NOMO-1 treated with dmso at 0.1 percent for 144 hours (cell line): Measurements from ENCODE around the gene VAC14.
"Not testable (repeated sequence)": the region's sequence is repeated elsewhere in the genome, so short reads cannot be mapped to it uniquely, and the experiment has no call there.

Experiments
- DNase-seq: peaks from one replicate; lab custom pipeline; 2025; ENCODE audit not compliant: unreplicated experiment; lab: John Stamatoyannopoulos, UW

The VAC14 gene

DNA sequence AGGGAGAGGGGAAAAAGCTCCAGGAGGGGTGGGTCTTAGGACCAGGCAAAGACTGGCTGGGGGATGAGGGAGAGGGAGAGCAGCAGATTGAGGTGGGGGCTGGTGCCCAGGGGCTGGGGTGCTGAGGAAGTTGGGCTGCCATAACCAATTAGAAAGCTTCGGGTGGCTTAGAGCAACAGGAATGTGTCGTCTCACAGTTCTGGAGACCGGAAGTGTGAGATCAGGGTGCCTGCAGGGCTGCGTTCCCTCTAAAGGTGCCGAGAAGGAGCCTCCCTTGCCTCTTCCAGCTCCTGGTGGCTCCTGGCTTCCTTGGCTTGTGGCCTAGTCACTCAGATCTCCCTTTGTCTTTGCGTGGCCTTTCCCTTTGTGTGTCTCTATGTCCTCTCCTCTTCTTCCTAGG lies 152.4 kb downstream of the VAC14 start:
- no peak for DNase-seq

DNA sequence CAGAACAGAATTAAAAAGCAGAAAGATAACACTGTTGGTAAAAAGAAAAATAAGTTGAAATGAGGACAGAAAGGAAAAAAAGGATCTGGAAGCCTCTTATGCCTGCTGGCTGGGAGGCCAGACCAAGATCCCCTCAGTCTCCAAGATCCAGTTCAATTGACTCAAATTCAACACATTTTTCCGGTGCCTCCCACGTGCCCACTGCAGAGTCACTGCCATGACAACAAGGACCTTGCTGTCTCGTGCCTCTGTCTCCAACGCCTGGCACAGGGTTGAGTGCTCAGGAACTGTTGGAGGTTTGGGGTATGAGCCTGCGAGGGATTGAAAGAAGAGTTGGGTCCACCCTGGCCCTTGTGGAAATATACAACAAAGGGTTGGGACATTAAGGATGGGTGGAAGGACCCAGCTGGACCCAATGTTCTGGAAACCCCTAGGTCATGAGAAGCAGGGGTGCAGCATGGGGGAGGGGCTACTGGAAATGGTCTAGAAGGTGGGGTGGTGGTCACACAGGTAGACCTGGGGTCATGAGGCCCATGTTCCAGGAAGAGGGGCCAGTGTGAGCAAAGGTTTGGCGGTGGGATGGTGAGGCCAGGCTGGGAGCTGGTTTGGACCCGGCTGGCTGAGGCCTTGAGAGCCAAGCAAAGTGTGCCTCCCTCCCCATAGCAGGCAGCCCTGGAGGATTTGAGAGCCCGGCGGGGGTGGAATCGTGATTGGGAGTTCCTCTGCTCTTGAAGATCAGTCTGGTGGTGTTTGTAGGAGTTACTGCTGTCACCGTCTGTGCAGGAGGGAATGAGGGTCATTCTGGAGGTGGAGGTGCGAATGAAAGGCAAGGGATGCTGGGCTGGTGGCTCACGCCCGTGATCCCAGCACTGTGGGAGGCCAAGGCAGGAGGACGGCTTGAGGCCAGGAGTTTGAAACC lies 153.3 kb downstream of the VAC14 start:
- no peak for DNase-seq

DNA sequence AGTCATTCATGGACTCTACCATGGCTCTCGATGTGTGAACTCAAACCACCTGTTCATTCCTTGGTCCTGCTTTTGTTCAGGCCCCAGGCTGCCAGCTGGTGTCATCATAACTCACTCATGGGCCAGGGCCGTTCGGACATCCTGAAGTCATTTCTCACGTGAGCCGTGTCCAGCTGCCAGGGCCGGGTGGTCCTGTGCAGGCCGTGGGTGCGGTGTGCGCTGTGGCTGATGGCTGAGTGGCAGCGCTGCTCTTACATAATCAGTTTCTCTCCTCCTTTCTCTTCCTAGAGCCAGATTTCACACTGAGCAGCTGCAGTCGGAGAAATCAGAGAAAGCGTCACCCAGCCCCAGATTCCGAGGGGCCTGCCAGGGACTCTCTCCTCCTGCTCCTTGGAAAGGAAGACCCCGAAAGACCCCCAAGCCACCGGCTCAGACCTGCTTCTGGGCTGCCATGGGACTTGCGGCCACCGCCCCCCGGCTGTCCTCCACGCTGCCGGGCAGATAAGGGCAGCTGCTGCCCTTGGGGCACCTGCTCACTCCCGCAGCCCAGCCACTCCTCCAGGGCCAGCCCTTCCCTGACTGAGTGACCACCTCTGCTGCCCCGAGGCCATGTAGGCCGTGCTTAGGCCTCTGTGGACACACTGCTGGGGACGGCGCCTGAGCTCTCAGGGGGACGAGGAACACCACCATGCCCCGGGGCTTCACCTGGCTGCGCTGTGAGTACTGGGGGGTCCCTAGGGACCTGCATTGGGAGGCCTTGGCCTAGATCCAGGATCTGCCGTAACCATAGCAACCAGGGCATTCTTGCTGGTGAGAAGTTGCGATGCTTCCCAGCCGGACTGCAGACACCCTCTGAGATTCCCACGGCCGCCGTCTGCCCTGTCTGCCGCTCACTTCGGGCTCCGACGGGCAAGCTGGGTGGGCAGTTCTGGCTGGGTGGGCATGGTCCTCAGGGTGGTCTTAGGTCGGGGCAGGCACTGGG lies 154.4 kb downstream of the VAC14 start, which contains the start of gene IL34:
Gene IL34, plus strand, starts transcription at position 300 of the 982 bp plus-strand sequence. Its CDS starts 389 bp downstream, at position 689.
- DNase-seq = no peak

DNA sequence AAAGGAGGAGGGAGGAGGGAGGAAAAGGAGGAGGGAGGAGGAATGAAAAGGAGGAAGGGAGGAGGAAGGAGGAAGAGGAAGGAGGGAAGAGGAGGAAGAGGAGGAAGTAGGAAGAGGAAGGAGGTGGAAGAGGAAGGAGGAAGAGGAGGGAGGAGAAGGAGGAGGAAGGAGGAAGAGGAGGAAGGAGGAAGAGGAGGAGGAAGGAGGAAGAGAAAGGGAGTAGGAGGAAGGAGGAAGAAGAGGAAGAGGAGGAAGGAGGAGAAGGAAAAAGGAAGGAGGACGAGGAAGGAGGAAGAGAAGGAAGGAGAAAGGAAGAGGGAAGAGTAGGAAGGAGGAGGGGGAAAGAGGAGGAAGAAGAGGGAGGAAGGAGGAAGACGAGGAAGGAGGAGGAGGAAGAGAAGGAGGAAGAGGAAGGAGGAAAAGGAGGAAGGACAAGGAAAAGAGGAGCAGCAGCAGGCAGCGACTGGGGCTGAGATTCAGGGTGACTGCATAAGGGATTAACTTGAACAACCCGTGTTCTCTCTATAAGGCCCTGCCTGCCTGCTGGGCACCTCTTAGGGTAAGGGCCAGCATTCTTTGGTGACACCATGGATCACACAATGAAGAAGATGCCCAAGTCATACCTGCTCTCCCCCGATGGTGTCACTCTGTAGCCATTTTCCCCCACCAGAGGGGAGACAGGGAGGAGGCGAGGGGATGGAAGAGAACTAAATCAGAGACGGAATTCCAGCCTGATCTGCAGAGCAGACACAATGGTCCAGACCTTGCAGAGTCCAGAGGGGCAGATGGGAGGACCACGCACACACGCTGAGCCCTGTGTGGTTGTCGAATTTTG lies 156.0 kb downstream of the VAC14 start:
- no peak for DNase-seq

DNA sequence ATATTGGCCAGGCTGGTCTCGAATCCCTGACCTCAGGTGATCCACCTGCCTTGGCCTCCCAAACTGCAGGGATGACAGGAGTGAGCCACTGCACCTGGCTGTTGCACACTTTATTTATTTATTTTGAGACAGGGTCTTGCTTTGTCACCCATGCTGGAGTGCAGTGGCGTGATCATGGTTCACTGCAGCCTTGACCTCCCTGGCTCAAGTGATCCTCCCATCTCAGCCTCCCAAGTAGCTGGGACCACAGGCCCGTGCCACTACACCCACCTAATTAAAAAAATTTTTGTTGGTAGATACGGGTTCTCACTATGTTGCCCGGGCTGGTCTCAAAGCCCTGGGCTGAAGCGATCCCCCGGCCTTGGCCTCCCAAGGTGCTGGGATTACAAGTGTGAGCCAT lies 157.7 kb downstream of the VAC14 start:
- DNase-seq = not testable (repeated sequence)

DNA sequence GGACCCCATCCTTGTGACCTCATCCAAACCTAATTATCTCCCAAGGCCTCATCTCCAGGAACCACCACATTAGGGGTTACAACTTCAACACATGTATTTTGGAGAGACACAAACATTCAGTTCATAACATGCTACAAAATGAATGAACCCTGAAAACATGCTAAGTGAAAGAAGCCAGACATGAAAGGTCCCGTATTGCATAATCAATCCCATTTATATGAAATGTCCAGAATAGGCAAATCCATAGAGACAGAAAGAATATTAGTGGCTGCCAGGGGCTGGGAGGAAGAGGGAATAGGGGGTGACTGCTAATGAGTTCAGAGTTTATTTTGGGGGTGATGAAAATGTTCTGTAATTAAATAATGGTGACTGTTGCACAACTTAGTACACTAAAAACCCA lies 158.3 kb downstream of the VAC14 start:
- DNase-seq = no peak

DNA sequence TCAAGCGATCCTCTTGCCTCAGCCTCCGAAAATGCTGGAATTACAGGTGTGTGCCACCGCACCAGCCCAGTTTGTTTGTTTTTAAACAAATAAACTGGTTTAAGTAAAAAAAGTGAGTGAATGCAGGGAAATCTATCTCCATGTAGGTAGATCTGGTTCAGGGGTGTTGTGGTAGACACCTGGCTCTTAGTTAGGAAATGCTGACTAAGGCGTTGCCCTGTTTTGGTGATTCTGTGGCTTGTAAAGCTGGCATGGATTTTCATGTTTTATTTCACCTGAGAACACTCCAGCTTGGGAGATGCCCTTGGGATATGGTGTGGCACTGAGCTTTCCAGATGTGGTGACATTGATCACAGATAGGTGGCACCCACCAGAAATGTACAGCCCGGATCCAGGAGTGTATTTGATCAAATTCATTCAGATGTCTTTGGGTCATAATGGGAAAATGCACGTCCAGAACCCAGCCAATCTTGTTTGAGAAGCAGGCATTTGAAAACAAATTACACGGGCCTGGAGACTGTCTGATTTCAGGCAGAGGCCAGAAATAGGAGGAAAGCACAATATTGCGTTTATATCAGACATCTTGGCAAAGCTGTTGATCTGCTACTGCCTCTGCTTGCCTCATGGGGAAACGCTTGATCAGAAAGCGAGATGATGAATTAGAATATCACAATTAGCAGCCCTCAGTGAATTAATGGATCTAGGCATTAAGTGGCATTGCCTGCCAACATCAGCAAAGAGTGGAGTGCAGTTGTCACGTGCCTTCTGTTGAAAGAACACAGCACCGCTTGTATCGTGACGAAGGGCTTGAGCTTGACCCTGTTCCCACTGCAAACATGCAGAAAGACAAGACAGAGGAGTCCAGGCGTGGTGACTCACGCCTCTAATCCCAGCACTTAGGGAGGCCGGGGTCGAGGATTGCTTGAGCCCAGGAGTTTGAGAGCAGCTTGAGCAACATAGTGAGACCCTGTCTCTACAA lies 161.9 kb downstream of the VAC14 start:
- DNase-seq = no peak
